CD14-positive monocyte (primary cell): Measurements from ENCODE around the gene CLN6. TPM values are rescaled to one million over a fixed set of nuclear protein-coding genes. Genes with fewer than 3 reads are reported as not detected.

Experiments used
- DNase-seq, 3 donors: peaks; one replicate each; pipeline ENCODE4 v3.0.0-alpha.2; 2011 to 2022
- H2AFZ ChIP-seq: 2 replicates; pipeline ENCODE4 v1.6.0; 2012; ENCODE audit warnings: mild to moderate bottlenecking, low read depth, low read length, inconsistent platforms; ENCODE audit not compliant: insufficient read depth, poor library complexity, severe bottlenecking
- H3K27ac ChIP-seq, 2 donors: 1 replicate in 1 of 2; 2 replicates in 1 of 2; pipeline ENCODE4 v1.5.1; 2012 to 2013; ENCODE audit warnings: low read length in 2 of 2, control low read depth in 1 of 2, inconsistent platforms in 1 of 2, low read depth in 1 of 2, mild to moderate bottlenecking in 1 of 2
- H3K27me3 ChIP-seq, 2 donors: one replicate each; pipeline versions ENCODE4 v1.6.0 to v1.6.1; 2011 to 2013; ENCODE audit warnings: low read length in 2 of 2; ENCODE audit not compliant: control insufficient read depth in 2 of 2, insufficient read depth in 2 of 2
- H3K36me3 ChIP-seq, 2 donors: replicated peaks in 1 of 2; 1 replicate in 1 of 2; 2 replicates in 1 of 2; pipeline versions ENCODE4 v1.5.1 to v1.6.1; 2012 to 2013; ENCODE audit warnings: low read length in 2 of 2, control low read depth in 1 of 2, inconsistent platforms in 1 of 2, mild to moderate bottlenecking in 1 of 2; ENCODE audit not compliant: insufficient read depth in 2 of 2, control insufficient read depth in 1 of 2
- H3K4me1 ChIP-seq, 2 donors: 1 replicate in 1 of 2; 2 replicates in 1 of 2; pipeline versions ENCODE4 v1.5.1 to v1.6.1; 2012 to 2013; ENCODE audit warnings: low read length in 2 of 2, control low read depth in 1 of 2, inconsistent platforms in 1 of 2, mild to moderate bottlenecking in 1 of 2, moderate library complexity in 1 of 2; ENCODE audit not compliant: insufficient read depth in 2 of 2, control insufficient read depth in 1 of 2
- H3K4me2 ChIP-seq: replicated peaks from 2 replicates; pipeline ENCODE3; 2012; ENCODE audit warnings: low read length, moderate library complexity, mild to moderate bottlenecking; ENCODE audit not compliant: poor library complexity, severe bottlenecking; ENCODE audit errors: extremely low read depth
- H3K4me3 ChIP-seq, 3 experiments: fragments of 200-600 bp in 1 of 3; sonication (generic) in 1 of 3; replicated peaks in 1 of 3; 1 replicate in 2 of 3; 2 replicates in 1 of 3; pipeline ENCODE4 v1.5.1; 2011 to 2013; ENCODE audit warnings: low read length in 3 of 3, mild to moderate bottlenecking in 3 of 3, control low read depth in 2 of 3, low read depth in 2 of 3, inconsistent platforms in 1 of 3, moderate library complexity in 1 of 3
- H3K79me2 ChIP-seq: 2 replicates; pipeline ENCODE4 v1.6.0; 2012; ENCODE audit warnings: mild to moderate bottlenecking, control low read depth, inconsistent platforms, low read length, moderate library complexity; ENCODE audit not compliant: insufficient read depth
- H3K9ac ChIP-seq: 2 replicates; pipeline ENCODE4 v1.6.0; 2017; ENCODE audit warnings: low read length, mild to moderate bottlenecking; ENCODE audit not compliant: insufficient read depth, poor library complexity, severe bottlenecking
- H3K9me3 ChIP-seq, 2 donors: replicated peaks in 1 of 2; 1 replicate in 1 of 2; 2 replicates in 1 of 2; pipeline versions ENCODE4 v1.5.1 to v1.6.1; 2012 to 2013; ENCODE audit warnings: low read length in 2 of 2, control low read depth in 1 of 2; ENCODE audit not compliant: control insufficient read depth in 1 of 2, insufficient read depth in 1 of 2
- H4K20me1 ChIP-seq: 2 replicates; pipeline ENCODE4 v1.6.0; 2012; ENCODE audit warnings: mild to moderate bottlenecking, low read length, control low read depth, moderate library complexity; ENCODE audit not compliant: insufficient read depth
- H3K27ac Mint-ChIP-seq, 7 donors: one replicate each; pipeline ENCODE4 v1.8.0; 2020; ENCODE audit warnings: mild to moderate bottlenecking in 7 of 7, mixed read lengths in 7 of 7, moderate library complexity in 6 of 7, inconsistent platforms in 2 of 7
- H3K27me3 Mint-ChIP-seq, 3 donors: one replicate each; pipeline ENCODE4 v1.8.0; 2021 to 2022; ENCODE audit warnings: low read depth in 3 of 3, mild to moderate bottlenecking in 3 of 3, mixed read lengths in 3 of 3, moderate library complexity in 3 of 3, inconsistent platforms in 1 of 3
- H3K36me3 Mint-ChIP-seq, 2 donors: one replicate each; pipeline ENCODE4 v1.8.0; 2020; ENCODE audit warnings: mixed read lengths in 2 of 2, inconsistent platforms in 1 of 2, mild to moderate bottlenecking in 1 of 2
- H3K4me1 Mint-ChIP-seq: one replicate; pipeline ENCODE4 v1.8.0; 2020; ENCODE audit warnings: mild to moderate bottlenecking, mixed read lengths
- H3K4me3 Mint-ChIP-seq, 2 donors: one replicate each; pipeline ENCODE4 v1.8.0; 2020; ENCODE audit warnings: mild to moderate bottlenecking in 2 of 2, mixed read lengths in 2 of 2, moderate library complexity in 1 of 2
- H3K9me3 Mint-ChIP-seq, 7 donors: one replicate each; pipeline ENCODE4 v1.8.0; 2020 to 2022; ENCODE audit warnings: mixed read lengths in 7 of 7, mild to moderate bottlenecking in 6 of 7, moderate library complexity in 6 of 7, inconsistent platforms in 2 of 7
- WGBS: methylation state at CpG from one replicate; pipeline ENCODE4 v1.1.5; 2013; ENCODE audit warnings: missing lambda C conversion rate; ENCODE audit not compliant: insufficient coverage; 5-methylcytosine and 5-hydroxymethylcytosine counted together
- intact Hi-C, 2 donors: fragments of 100-400 bp; cut with micrococcal nuclease; formaldehyde crosslinking; loops; one replicate each; pipeline versions ENCODE4 v1.15.0 to v1.15.1; 2023
- polyA plus RNA-seq, 3 donors: library from polyadenylated mRNA; depleted of rRNA in 1 of 3; unstranded in 2 of 3; stranded (reverse) in 1 of 3; fragments of 300-500 nt in 2 of 3; fragments of >200 nt in 1 of 3; fragmentation: Illumina TruSeq in 2 of 3; gene quantifications; 1 replicate in 2 of 3; 2 replicates in 1 of 3; pipeline ENCODE4 v1.2.3, GENCODE V29; 2012 to 2021
- TF ChIP-seq, protein P1 (sequence below): fragments of 200-600 bp; IDR thresholded peaks from one replicate; pipeline ENCODE4 v1.8.0; 2022; ENCODE audit warnings: antibody characterized with exemption, mild to moderate bottlenecking

The CLN6 gene
- polyA plus RNA-seq, 3 donors: 3.4 to 37.6 (median 4.2) TPM

DNA sequence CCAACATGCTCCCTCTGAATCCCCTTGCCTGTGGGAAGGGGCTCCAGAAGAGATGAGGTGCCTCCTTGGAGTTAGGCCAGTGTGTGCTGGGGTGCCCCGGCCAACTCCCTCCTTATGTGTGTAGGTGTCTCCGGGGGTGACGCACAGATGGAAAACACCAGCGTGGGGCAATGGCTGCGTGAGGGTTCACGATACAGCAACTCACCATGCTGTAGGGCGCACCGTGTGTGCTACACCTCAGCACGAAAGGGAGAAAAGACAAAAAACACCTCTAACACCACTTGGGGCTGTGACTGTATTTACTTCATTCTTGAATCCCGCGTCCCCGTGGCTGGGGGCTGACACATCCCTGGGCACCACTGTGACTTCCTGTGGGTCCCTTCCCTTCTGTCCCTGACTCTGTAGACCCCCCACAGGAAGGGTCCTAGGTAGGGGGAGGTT, 22.8 kb downstream of the CLN6 start:
- Histone ChIP-seq H3K9ac (peak overlapping the region; percentile 70), H2AFZ (peak overlapping the region; percentile 78), H3K4me2 (peak overlapping the region; percentile 89), H3K27me3 (no peaks in the 10 kb centered on the region), H3K4me1 (peaks cover 68 to 80% of the 10 kb centered on the region in 2 donors), H4K20me1 (peaks cover 17% of the 10 kb centered on the region), H3K27ac (peak overlapping the region; percentile 84 to 86), H3K36me3 (peaks cover 0 to 5% of the 10 kb centered on the region in 2 donors), H3K9me3 (no peaks in the 10 kb centered on the region), H3K4me3 (peak overlapping the region in 1 of 3 experiments; percentile 81), H3K79me2 (peaks cover 61% of the 10 kb centered on the region)
- peaks cover 86% of the 10 kb centered on the region for H3K4me1 Mint-ChIP-seq
- intact Hi-C loops: no loop called here
- no peaks in the 10 kb centered on the region for H3K9me3 Mint-ChIP-seq
- peak overlapping the region; percentile 85 to 93 (median 92) for H3K27ac Mint-ChIP-seq
- peaks cover 3 to 29% of the 10 kb centered on the region in 2 donors for H3K36me3 Mint-ChIP-seq
- DNase-seq: no peak
- H3K27me3 Mint-ChIP-seq: peaks cover 0 to 2% (median 0%) of the 10 kb centered on the region in 3 donors
- 96% methylated on average over 8 of the region's 12 CpGs for WGBS
- TF ChIP-seq, protein P1, sequence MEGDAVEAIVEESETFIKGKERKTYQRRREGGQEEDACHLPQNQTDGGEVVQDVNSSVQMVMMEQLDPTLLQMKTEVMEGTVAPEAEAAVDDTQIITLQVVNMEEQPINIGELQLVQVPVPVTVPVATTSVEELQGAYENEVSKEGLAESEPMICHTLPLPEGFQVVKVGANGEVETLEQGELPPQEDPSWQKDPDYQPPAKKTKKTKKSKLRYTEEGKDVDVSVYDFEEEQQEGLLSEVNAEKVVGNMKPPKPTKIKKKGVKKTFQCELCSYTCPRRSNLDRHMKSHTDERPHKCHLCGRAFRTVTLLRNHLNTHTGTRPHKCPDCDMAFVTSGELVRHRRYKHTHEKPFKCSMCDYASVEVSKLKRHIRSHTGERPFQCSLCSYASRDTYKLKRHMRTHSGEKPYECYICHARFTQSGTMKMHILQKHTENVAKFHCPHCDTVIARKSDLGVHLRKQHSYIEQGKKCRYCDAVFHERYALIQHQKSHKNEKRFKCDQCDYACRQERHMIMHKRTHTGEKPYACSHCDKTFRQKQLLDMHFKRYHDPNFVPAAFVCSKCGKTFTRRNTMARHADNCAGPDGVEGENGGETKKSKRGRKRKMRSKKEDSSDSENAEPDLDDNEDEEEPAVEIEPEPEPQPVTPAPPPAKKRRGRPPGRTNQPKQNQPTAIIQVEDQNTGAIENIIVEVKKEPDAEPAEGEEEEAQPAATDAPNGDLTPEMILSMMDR: no peak
- H3K4me3 Mint-ChIP-seq: peak overlapping the region in 1 of 2 donors; percentile 81

DNA sequence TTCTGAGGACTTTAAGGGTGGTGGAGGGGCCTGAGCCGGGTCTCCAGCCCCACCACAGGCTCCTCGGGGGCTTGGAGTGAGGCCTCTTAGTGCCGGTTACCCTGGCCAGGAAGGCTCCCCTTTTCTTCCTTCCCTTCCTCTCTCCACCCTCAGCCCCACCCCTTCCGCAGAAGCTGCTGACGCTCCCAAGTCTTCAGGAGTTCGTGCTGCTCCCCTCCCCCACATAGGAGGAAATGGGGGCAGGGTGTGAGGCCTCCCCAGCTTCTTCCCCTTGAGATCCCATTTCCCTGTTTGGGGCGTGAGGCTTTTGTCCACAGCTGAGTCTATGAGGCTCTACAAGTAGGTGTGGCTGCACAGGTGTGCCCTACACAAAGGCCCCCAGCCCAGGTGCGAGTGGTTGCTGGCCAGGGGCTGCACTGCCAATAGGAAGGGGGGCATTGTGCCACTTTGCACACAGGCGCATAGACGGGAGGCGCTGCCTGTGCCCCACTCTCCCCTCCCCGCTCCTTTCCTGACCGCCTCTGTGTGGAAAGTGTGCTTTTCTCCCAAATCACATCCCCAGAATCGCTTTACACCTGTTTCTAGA, 23.5 kb downstream of the CLN6 start:
- 29% methylated on average over 5 of the region's 14 CpGs for WGBS
- Histone ChIP-seq H3K9ac (peak overlapping the region; percentile 70), H3K4me3 (peak overlapping the region; percentile 41 to 81 (median 63)), H3K4me2 (peak overlapping the region; percentile 89), H3K4me1 (peaks cover 68 to 79% of the 10 kb centered on the region in 2 donors), H3K27me3 (no peaks in the 10 kb centered on the region), H2AFZ (peak overlapping the region; percentile 78), H3K36me3 (no peaks in the 10 kb centered on the region), H3K9me3 (no peaks in the 10 kb centered on the region), H3K79me2 (peaks cover 63% of the 10 kb centered on the region), H4K20me1 (peaks cover 24% of the 10 kb centered on the region), H3K27ac (peak overlapping the region; percentile 84 to 86)
- Mint-ChIP-seq H3K27me3 (peaks cover 0 to 2% (median 0%) of the 10 kb centered on the region in 3 donors), H3K4me3 (peak overlapping the region; percentile 81 to 93), H3K4me1 (peaks cover 90% of the 10 kb centered on the region), H3K36me3 (peaks cover 3 to 30% of the 10 kb centered on the region in 2 donors), H3K27ac (peak overlapping the region; percentile 85 to 93 (median 92)), H3K9me3 (no peaks in the 10 kb centered on the region)
- TF ChIP-seq, protein P1: no peak
- DNase-seq: peak; percentile 79
- intact Hi-C loops: no loop called here
